Endothelial cell of umbilical vein (primary cell): ENCODE results near the gene LAMA5. TPM values are rescaled to one million over a fixed set of nuclear protein-coding genes. Genes with fewer than 3 reads are reported as not detected.

Source experiments
- BruUV-seq: library from RNA; stranded (reverse); fragments of 400-500 nt; replicated peaks from 2 replicates; lab custom pipeline; 2021; lab: Mats Ljungman, UMichigan
- CTCF ChIA-PET: fragments of 300-600, 350-600 bp; sonication (Branson Sonifier 250); formaldehyde crosslinking; loops from one replicate; lab custom pipeline; 2021; ENCODE audit warnings: antibody characterized with exemption, inconsistent platforms; lab: Charles Lee
- POLR2A ChIA-PET: fragments of 300-600, 350-600 bp; sonication (Branson Sonifier 250); formaldehyde crosslinking; loops from one replicate; lab custom pipeline; 2021; ENCODE audit warnings: antibody characterized with exemption, inconsistent platforms; lab: Charles Lee
- DNase-seq: peaks from one replicate; pipeline ENCODE4 v3.0.0-alpha.2; 2011; ENCODE audit warnings: low read depth, low spot score
- FAIRE-seq: peaks from 2 replicates; lab custom pipeline; 2011; peaks lifted over from hg19 to GRCh38; lab: Jason Lieb, UNC
- H2AFZ ChIP-seq: 2 replicates; pipeline ENCODE4 v1.6.0; 2012; ENCODE audit warnings: low read depth, low read length, control low read depth, inconsistent platforms
- H3K27ac ChIP-seq: 2 replicates; pipeline ENCODE4 v1.5.1; 2011; ENCODE audit warnings: low read depth, mild to moderate bottlenecking, control low read depth, low read length, moderate library complexity; ENCODE audit not compliant: insufficient read depth
- H3K27me3 ChIP-seq, 2 experiments: 2 replicates each; pipeline versions ENCODE4 v1.6.0 to v1.6.1; 2011; ENCODE audit warnings: low read length in 2 of 2, mixed read lengths in 1 of 2; ENCODE audit not compliant: control insufficient read depth in 2 of 2, insufficient read depth in 2 of 2
- H3K36me3 ChIP-seq, 2 experiments: 2 replicates in 1 of 2; 3 replicates in 1 of 2; pipeline ENCODE4 v1.5.1; 2011; ENCODE audit warnings: low read length in 2 of 2, mild to moderate bottlenecking in 1 of 2, moderate library complexity in 1 of 2; ENCODE audit not compliant: control insufficient read depth in 2 of 2, insufficient read depth in 2 of 2; ENCODE audit errors: extremely low read depth in 1 of 2
- H3K4me1 ChIP-seq: 3 replicates; pipeline ENCODE4 v1.5.1; 2011; ENCODE audit warnings: mild to moderate bottlenecking, low read length; ENCODE audit not compliant: control insufficient read depth, insufficient read depth; ENCODE audit errors: extremely low read depth
- H3K4me2 ChIP-seq: 2 replicates; pipeline ENCODE4 v1.6.1; 2011; ENCODE audit warnings: low read length, control low read depth, mixed read lengths; ENCODE audit not compliant: insufficient read depth
- H3K4me3 ChIP-seq, 3 experiments: fragments of 200-600 bp in 1 of 3; sonication (generic), shearing (Covaris generic) in 1 of 3; replicated peaks in 1 of 3; 2 replicates each; pipeline ENCODE4 v1.5.1; 2011 to 2016; ENCODE audit warnings: control low read depth in 3 of 3, low read length in 3 of 3, mild to moderate bottlenecking in 2 of 3, inconsistent platforms in 1 of 3, low read depth in 1 of 3, moderate library complexity in 1 of 3; ENCODE audit not compliant: insufficient read depth in 1 of 3
- H3K79me2 ChIP-seq: 2 replicates; pipeline ENCODE4 v1.6.0; 2012; ENCODE audit warnings: low read length, inconsistent platforms; ENCODE audit not compliant: control insufficient read depth, insufficient read depth
- H3K9ac ChIP-seq: replicated peaks from 2 replicates; pipeline ENCODE3; 2011; ENCODE audit warnings: low read length, control low read depth; ENCODE audit not compliant: insufficient read depth; ENCODE audit errors: extremely low read depth
- H3K9me1 ChIP-seq: replicated peaks from 3 replicates; pipeline ENCODE4 v1.6.0; 2011; ENCODE audit warnings: mild to moderate bottlenecking, low read length; ENCODE audit not compliant: control insufficient read depth, insufficient read depth; ENCODE audit errors: extremely low read depth
- H3K9me3 ChIP-seq: replicated peaks from 2 replicates; pipeline ENCODE4 v1.5.1; 2012; ENCODE audit warnings: low read length, inconsistent platforms; ENCODE audit not compliant: control insufficient read depth, insufficient read depth
- H4K20me1 ChIP-seq: replicated peaks from 2 replicates; pipeline ENCODE3; 2011; ENCODE audit warnings: mild to moderate bottlenecking, low read length; ENCODE audit not compliant: control insufficient read depth, insufficient read depth; ENCODE audit errors: extremely low read depth
- FOS ChIP-seq: IDR thresholded peaks from 2 replicates; pipeline ENCODE4 v1.6.1; 2011; ENCODE audit warnings: mild to moderate bottlenecking, low read length, moderate library complexity, borderline replicate concordance; ENCODE audit not compliant: insufficient read depth
- POLR2A ChIP-seq: IDR thresholded peaks from 2 replicates; pipeline ENCODE4 v1.6.1; 2012; ENCODE audit warnings: low read depth, mild to moderate bottlenecking, control low read depth, low read length
- POLR2AphosphoS5 ChIP-seq: IDR thresholded peaks from 2 replicates; pipeline ENCODE4 v1.6.1; 2012; ENCODE audit warnings: low read depth, mild to moderate bottlenecking, control low read depth, low read length, moderate library complexity; ENCODE audit not compliant: insufficient read depth
- dilution Hi-C: fragments of 300-500 bp; cut with MboI; formaldehyde crosslinking; loops from one replicate; pipeline ENCODE4 v1.15.0; 2019; ENCODE audit warnings: low sequenced_read_pairs; ENCODE audit not compliant: extremely low pct_ligation_motif_present
- intact Hi-C: fragments of 100-400 bp; cut with micrococcal nuclease; formaldehyde crosslinking; loops from one replicate; pipeline ENCODE4 v1.10.0; 2022
- polyA plus RNA-seq, 4 experiments: library from polyadenylated mRNA; depleted of rRNA in 3 of 4; stranded (reverse) in 3 of 4; unstranded in 1 of 4; fragments of >200 nt; gene quantifications; 2 replicates each; pipeline versions ENCODE4 v1.2.1 to v1.2.3, GENCODE V29; 2011 to 2012; ENCODE audit warnings: missing spikeins in 1 of 4
- total RNA-seq: library from RNA; stranded (reverse); gene quantifications from 2 replicates; pipeline ENCODE4 v1.2.3, GENCODE V29; 2021
- TF ChIP-seq, protein P1 (sequence below), 2 donors: IDR thresholded peaks; 1 replicate in 1 of 2; 2 replicates in 1 of 2; pipeline ENCODE4 v1.5.1; 2011; ENCODE audit warnings: low read length in 2 of 2, mild to moderate bottlenecking in 2 of 2, moderate library complexity in 2 of 2, control low read depth in 1 of 2, inconsistent platforms in 1 of 2, low read depth in 1 of 2; ENCODE audit not compliant: insufficient read depth in 1 of 2; ENCODE audit errors: extremely low read depth in 1 of 2

Gene LAMA5
- total and polyA plus RNA-seq, 2 donors (not counting 3 experiments of a cell fraction or from before 2014, with no cell fraction given): 24.0 to 145 TPM

DNA sequence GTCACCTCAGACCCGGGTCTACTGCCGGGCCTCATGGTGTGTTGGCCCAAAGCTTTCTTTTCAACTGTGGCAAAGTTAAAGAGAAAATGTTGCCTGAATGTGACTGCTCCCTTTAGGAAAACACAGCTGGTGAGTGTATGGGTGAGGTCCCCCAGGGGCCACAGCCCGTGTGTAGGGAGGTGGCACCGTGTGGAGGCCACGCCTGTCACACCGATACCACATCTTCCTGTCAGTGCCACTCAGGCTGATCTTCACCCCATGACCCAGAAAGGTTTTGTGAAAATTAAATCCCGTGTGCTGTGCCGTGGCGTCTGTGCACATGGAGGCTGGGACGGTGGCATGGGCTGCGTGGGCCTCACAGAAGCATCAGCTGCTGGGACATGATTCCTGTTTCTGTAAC is 75.0 kb downstream of the LAMA5 start:
- H3K9ac ChIP-seq: no peak overlapping the region

More for the DNA sequence above, 75.0 kb downstream of the LAMA5 start:
- Histone ChIP-seq H3K27me3 (no peaks in the 10 kb centered on the region), H3K79me2 (no peaks in the 10 kb centered on the region), H3K9me1 (no peaks in the 10 kb centered on the region), H3K4me3 (no peak overlapping the region), H3K9me3 (no peaks in the 10 kb centered on the region), H3K27ac (no peak overlapping the region), H3K4me2 (no peak overlapping the region), H3K4me1 (no peaks in the 10 kb centered on the region), H4K20me1 (no peaks in the 10 kb centered on the region), H3K36me3 (peaks cover 2 to 14% of the 10 kb centered on the region in 2 experiments), H2AFZ (no peak overlapping the region)
- BruUV-seq: no TSS peak
- ChIA-PET POLR2A (interaction anchor here (0.7 kb wide), 1 partner anchor 9 kb away, joined by 3 read pairs; no protein-coding TSS in a partner anchor), CTCF (no interaction called here)
- FAIRE-seq (no peak), DNase-seq (no peak)
- intact Hi-C loops (no loop called here), dilution Hi-C loops (no loop called here)
- TF ChIP-seq POLR2A (no peak), POLR2AphosphoS5 (no peak), FOS (no peak)
- TF ChIP-seq, protein P1, sequence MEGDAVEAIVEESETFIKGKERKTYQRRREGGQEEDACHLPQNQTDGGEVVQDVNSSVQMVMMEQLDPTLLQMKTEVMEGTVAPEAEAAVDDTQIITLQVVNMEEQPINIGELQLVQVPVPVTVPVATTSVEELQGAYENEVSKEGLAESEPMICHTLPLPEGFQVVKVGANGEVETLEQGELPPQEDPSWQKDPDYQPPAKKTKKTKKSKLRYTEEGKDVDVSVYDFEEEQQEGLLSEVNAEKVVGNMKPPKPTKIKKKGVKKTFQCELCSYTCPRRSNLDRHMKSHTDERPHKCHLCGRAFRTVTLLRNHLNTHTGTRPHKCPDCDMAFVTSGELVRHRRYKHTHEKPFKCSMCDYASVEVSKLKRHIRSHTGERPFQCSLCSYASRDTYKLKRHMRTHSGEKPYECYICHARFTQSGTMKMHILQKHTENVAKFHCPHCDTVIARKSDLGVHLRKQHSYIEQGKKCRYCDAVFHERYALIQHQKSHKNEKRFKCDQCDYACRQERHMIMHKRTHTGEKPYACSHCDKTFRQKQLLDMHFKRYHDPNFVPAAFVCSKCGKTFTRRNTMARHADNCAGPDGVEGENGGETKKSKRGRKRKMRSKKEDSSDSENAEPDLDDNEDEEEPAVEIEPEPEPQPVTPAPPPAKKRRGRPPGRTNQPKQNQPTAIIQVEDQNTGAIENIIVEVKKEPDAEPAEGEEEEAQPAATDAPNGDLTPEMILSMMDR (IDR thresholded peaks at IDR 0.05; ENCODE audit: extremely low read depth in 1 of 2, insufficient read depth in 1 of 2, low read depth in 1 of 2, low read length in 2 of 2): no peak
